Measurements from ENCODE around the gene PTPRN2.

- TF ChIP-seq SP1 (IDR thresholded peaks at IDR 0.05; ENCODE audit: low read depth, low read length) (no peak), JUN (IDR thresholded peaks at IDR 0.05; ENCODE audit: low read depth, low read length) (no peak), BRCA1 (IDR thresholded peaks at IDR 0.05; ENCODE audit: low read depth, low read length) (no peak), GABPA (IDR thresholded peaks at IDR 0.05; ENCODE audit: borderline replicate concordance, insufficient read depth, low read length) (no peak), ZNF274 (IDR thresholded peaks at IDR 0.05; ENCODE audit: borderline replicate concordance, extremely low read depth, low read length) (no peak)
Measured at GRCh38 chr7:157828881-157829280, 758.7 kb downstream of the PTPRN2 start.

Measured in H1 (cell line).